Mesendoderm (in vitro differentiated cells): ENCODE data around the gene BRAF.
"Not testable (repeated sequence)": the region's sequence is repeated elsewhere in the genome, so short reads cannot be mapped to it uniquely, and the experiment has no call there.

Experiments used
- DNase-seq: peaks from one replicate; pipeline ENCODE4 v3.0.0; 2013
- H2AK5ac ChIP-seq: 2 replicates; pipeline ENCODE4 v1.6.1; 2013; ENCODE audit warnings: low read length, inconsistent platforms
- H2BK120ac ChIP-seq: 2 replicates; pipeline ENCODE4 v1.6.1; 2013; ENCODE audit warnings: low read depth, mild to moderate bottlenecking, low read length, moderate library complexity, mixed read lengths
- H2BK15ac ChIP-seq: replicated peaks from 2 replicates; pipeline ENCODE4 v1.6.1; 2013; ENCODE audit warnings: low read depth, mild to moderate bottlenecking, moderate library complexity
- H2BK5ac ChIP-seq: 2 replicates; pipeline ENCODE4 v1.6.1; 2013; ENCODE audit warnings: low read length, inconsistent platforms
- H3K18ac ChIP-seq: 2 replicates; pipeline ENCODE4 v1.6.1; 2013; ENCODE audit warnings: mild to moderate bottlenecking, low read length, mixed read lengths
- H3K23ac ChIP-seq: one replicate; pipeline ENCODE4 v1.6.1; 2013; ENCODE audit warnings: low read length
- H3K27ac ChIP-seq: 2 replicates; pipeline ENCODE4 v1.5.1; 2013; ENCODE audit warnings: low read depth, mild to moderate bottlenecking, inconsistent platforms, low read length, moderate library complexity
- H3K27me3 ChIP-seq: 2 replicates; pipeline ENCODE4 v1.6.1; 2013; ENCODE audit warnings: low read length, control low read depth, mild to moderate bottlenecking, inconsistent platforms; ENCODE audit not compliant: insufficient read depth, poor library complexity
- H3K36me3 ChIP-seq: 2 replicates; pipeline ENCODE4 v1.6.1; 2013; ENCODE audit warnings: low read length, inconsistent platforms; ENCODE audit not compliant: control insufficient read depth, insufficient read depth
- H3K4ac ChIP-seq: one replicate; pipeline ENCODE4 v1.6.1; 2013; ENCODE audit warnings: low read depth, mild to moderate bottlenecking, low read length, moderate library complexity
- H3K4me1 ChIP-seq: 2 replicates; pipeline ENCODE4 v1.6.1; 2013; ENCODE audit warnings: low read depth, low read length, inconsistent platforms; ENCODE audit not compliant: control insufficient read depth
- H3K4me2 ChIP-seq: 2 replicates; pipeline ENCODE4 v1.6.1; 2013; ENCODE audit warnings: low read length
- H3K4me3 ChIP-seq: 2 replicates; pipeline ENCODE4 v1.5.1; 2013; ENCODE audit warnings: mild to moderate bottlenecking, low read length
- H3K56ac ChIP-seq: one replicate; pipeline ENCODE4 v1.6.1; 2013; ENCODE audit warnings: low read length
- H3K79me1 ChIP-seq: 2 replicates; pipeline ENCODE4 v1.6.1; 2013; ENCODE audit warnings: low read length, inconsistent platforms
- H3K79me2 ChIP-seq: 2 replicates; pipeline ENCODE4 v1.6.1; 2013; ENCODE audit warnings: mild to moderate bottlenecking, low read length; ENCODE audit not compliant: control insufficient read depth, insufficient read depth
- H3K9ac ChIP-seq: 2 replicates; pipeline ENCODE4 v1.6.1; 2013; ENCODE audit warnings: low read length, inconsistent platforms
- H4K5ac ChIP-seq: one replicate; pipeline ENCODE4 v1.6.1; 2013; ENCODE audit warnings: low read length
- H4K8ac ChIP-seq: one replicate; pipeline ENCODE4 v1.6.1; 2013; ENCODE audit warnings: low read depth, mild to moderate bottlenecking, control low read depth, low read length, moderate library complexity
- WGBS: extraction: QIAGEN DNeasy Blood & Tissue Kit; methylation state at CpG from one replicate; pipeline ENCODE4 v1.1.7; 2013; ENCODE audit warnings: low lambda C conversion rate, missing lambda C conversion rate; ENCODE audit not compliant: insufficient coverage; ENCODE audit errors: extremely low coverage; 5-methylcytosine and 5-hydroxymethylcytosine counted together

Gene BRAF

DNA sequence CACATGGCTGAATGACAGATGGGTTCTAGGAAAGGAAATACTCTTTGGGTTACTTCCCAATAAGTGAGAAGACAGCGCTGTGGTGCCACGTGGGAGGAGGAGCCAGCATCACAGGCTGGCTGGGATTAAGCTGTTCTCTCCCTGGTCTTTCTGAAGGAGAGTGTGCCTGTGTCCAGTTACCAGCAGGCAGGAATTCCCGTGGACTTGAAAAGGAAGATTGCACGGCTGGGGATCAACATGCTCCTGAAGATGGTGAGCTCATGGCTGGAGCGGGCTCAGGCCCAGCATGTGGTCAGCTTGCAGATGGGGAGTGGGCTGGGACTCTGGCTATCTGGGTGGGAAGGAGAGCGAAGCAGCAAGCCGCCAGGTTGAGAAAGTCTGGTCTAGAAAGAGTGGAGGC lies 243.8 kb downstream of the BRAF start:
- no peaks in the 10 kb centered on the region for H3K79me1 ChIP-seq
- no peaks in the 10 kb centered on the region for H3K27me3 ChIP-seq
- no peak overlapping the region for H3K18ac ChIP-seq
- no peak overlapping the region for H3K23ac ChIP-seq
- H2BK5ac ChIP-seq: no peak overlapping the region
- DNase-seq: no peak
- H3K4me3 ChIP-seq: no peak overlapping the region
- no peak overlapping the region for H3K27ac ChIP-seq
- H3K9ac ChIP-seq: no peak overlapping the region
- no peak overlapping the region for H3K4ac ChIP-seq
- H2AK5ac ChIP-seq: no peak overlapping the region
- H3K4me2 ChIP-seq: no peak overlapping the region
- no peak overlapping the region for H4K5ac ChIP-seq
- no peak overlapping the region for H2BK120ac ChIP-seq
- H3K79me2 ChIP-seq: no peaks in the 10 kb centered on the region
- WGBS: no CpG with 5 or more reads among the region's 7 CpGs
- no peak overlapping the region for H2BK15ac ChIP-seq
- H3K56ac ChIP-seq: no peak overlapping the region
- H3K36me3 ChIP-seq: no peaks in the 10 kb centered on the region
- H4K8ac ChIP-seq: no peak overlapping the region
- H3K4me1 ChIP-seq: no peaks in the 10 kb centered on the region

GRCh38 chr7:140679186-140679585 lies 245.5 kb downstream of the BRAF start:
- no peak for DNase-seq
- H3K9ac ChIP-seq: no peak overlapping the region
- H3K36me3 ChIP-seq: no peaks in the 10 kb centered on the region
- no peaks in the 10 kb centered on the region for H3K4me1 ChIP-seq
- no CpG with 5 or more reads among the region's 9 CpGs for WGBS
- H2AK5ac ChIP-seq: no peak overlapping the region
- no peak overlapping the region for H2BK15ac ChIP-seq
- no peak overlapping the region for H3K4me3 ChIP-seq
- H3K79me2 ChIP-seq: no peaks in the 10 kb centered on the region
- H4K5ac ChIP-seq: no peak overlapping the region
- H3K4ac ChIP-seq: no peak overlapping the region
- no peak overlapping the region for H4K8ac ChIP-seq
- no peaks in the 10 kb centered on the region for H3K27me3 ChIP-seq
- H3K27ac ChIP-seq: no peak overlapping the region
- no peak overlapping the region for H3K18ac ChIP-seq
- H3K79me1 ChIP-seq: no peaks in the 10 kb centered on the region
- H2BK120ac ChIP-seq: no peak overlapping the region
- no peak overlapping the region for H2BK5ac ChIP-seq
- H3K56ac ChIP-seq: no peak overlapping the region
- H3K23ac ChIP-seq: no peak overlapping the region
- no peak overlapping the region for H3K4me2 ChIP-seq

DNA sequence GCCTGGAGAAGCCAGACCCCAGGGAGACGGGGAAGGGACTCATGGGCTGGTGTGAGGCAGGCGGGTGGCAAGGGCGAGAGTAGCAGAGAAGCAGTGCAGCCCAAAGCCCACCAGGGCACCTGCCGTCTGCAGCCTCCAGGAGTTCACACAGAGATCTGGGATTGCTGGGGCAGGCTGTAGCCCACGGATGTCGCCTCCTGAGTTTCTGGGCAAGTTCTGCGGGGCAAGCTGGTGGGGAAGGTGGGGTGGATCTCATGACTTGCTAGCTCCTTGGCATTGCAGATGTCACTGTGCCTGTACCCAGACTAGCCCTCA lies 246.0 kb downstream of the BRAF start:
- H2BK120ac ChIP-seq: no peak overlapping the region
- H3K4me1 ChIP-seq: no peaks in the 10 kb centered on the region
- no peak overlapping the region for H2BK5ac ChIP-seq
- H3K79me2 ChIP-seq: no peaks in the 10 kb centered on the region
- no peak overlapping the region for H3K27ac ChIP-seq
- H3K56ac ChIP-seq: no peak overlapping the region
- H3K27me3 ChIP-seq: no peaks in the 10 kb centered on the region
- H4K5ac ChIP-seq: no peak overlapping the region
- H3K36me3 ChIP-seq: no peaks in the 10 kb centered on the region
- H3K23ac ChIP-seq: no peak overlapping the region
- H4K8ac ChIP-seq: no peak overlapping the region
- no peak overlapping the region for H3K4ac ChIP-seq
- H3K9ac ChIP-seq: no peak overlapping the region
- WGBS: no CpG with 5 or more reads among the region's 7 CpGs
- no peak overlapping the region for H3K4me2 ChIP-seq
- H2BK15ac ChIP-seq: no peak overlapping the region
- H2AK5ac ChIP-seq: no peak overlapping the region
- no peaks in the 10 kb centered on the region for H3K79me1 ChIP-seq
- H3K18ac ChIP-seq: no peak overlapping the region
- no peak for DNase-seq
- H3K4me3 ChIP-seq: no peak overlapping the region

- no peak overlapping the region for H3K4me3 ChIP-seq
- no peak overlapping the region for H3K27ac ChIP-seq
- no peak overlapping the region for H3K56ac ChIP-seq
- H2BK15ac ChIP-seq: no peak overlapping the region
- no peaks in the 10 kb centered on the region for H3K79me1 ChIP-seq
- no peak overlapping the region for H3K4ac ChIP-seq
- H3K4me2 ChIP-seq: no peak overlapping the region
- no peaks in the 10 kb centered on the region for H3K4me1 ChIP-seq
- no peak overlapping the region for H4K8ac ChIP-seq
- no peak overlapping the region for H2BK120ac ChIP-seq
- H2AK5ac ChIP-seq: no peak overlapping the region
- no peaks in the 10 kb centered on the region for H3K79me2 ChIP-seq
- no peak overlapping the region for H3K9ac ChIP-seq
- H3K18ac ChIP-seq: no peak overlapping the region
- no peak for DNase-seq
- no peak overlapping the region for H3K23ac ChIP-seq
- no peak overlapping the region for H2BK5ac ChIP-seq
- WGBS: no CpG with 5 or more reads among the region's 20 CpGs
- H3K27me3 ChIP-seq: no peaks in the 10 kb centered on the region
- no peak overlapping the region for H4K5ac ChIP-seq
- no peaks in the 10 kb centered on the region for H3K36me3 ChIP-seq
Measured at GRCh38 chr7:140678081-140678815, 246.5 kb downstream of the BRAF start.

GRCh38 chr7:140677496-140677895 lies 247.2 kb downstream of the BRAF start:
- Histone ChIP-seq H3K56ac (no peak overlapping the region), H3K27ac (no peak overlapping the region), H3K79me1 (no peaks in the 10 kb centered on the region), H3K9ac (no peak overlapping the region), H3K36me3 (no peaks in the 10 kb centered on the region), H3K79me2 (no peaks in the 10 kb centered on the region), H4K5ac (no peak overlapping the region), H3K23ac (no peak overlapping the region), H3K4me3 (no peak overlapping the region), H3K18ac (no peak overlapping the region), H2AK5ac (no peak overlapping the region), H3K4me1 (no peaks in the 10 kb centered on the region), H3K4me2 (no peak overlapping the region), H2BK5ac (no peak overlapping the region), H4K8ac (no peak overlapping the region), H2BK120ac (no peak overlapping the region), H3K4ac (no peak overlapping the region), H3K27me3 (no peaks in the 10 kb centered on the region), H2BK15ac (no peak overlapping the region)
- WGBS: no CpG with 5 or more reads among the region's 3 CpGs
- DNase-seq: no peak

- H4K5ac ChIP-seq, H3K27ac ChIP-seq, H3K4me1 ChIP-seq, H3K27me3 ChIP-seq, H2BK15ac ChIP-seq, H3K79me2 ChIP-seq, H3K9ac ChIP-seq, H3K4me2 ChIP-seq, H3K4ac ChIP-seq, H2BK120ac ChIP-seq, H3K36me3 ChIP-seq, H2BK5ac ChIP-seq, H2AK5ac ChIP-seq, H3K18ac ChIP-seq, H3K56ac ChIP-seq, H4K8ac ChIP-seq, H3K23ac ChIP-seq, DNase-seq, H3K79me1 ChIP-seq, H3K4me3 ChIP-seq: not testable (repeated sequence)
- whole genome bisulfite sequencing: no CpG with 5 or more reads among the region's 11 CpGs
Measured at GRCh38 chr7:140676956-140677355, 247.8 kb downstream of the BRAF start.
